HepG2 (cell line): ENCODE data around the gene B3GNT8. TPM values are rescaled to one million over a fixed set of nuclear protein-coding genes. Genes with fewer than 3 reads are reported as not detected.

Source experiments
- ISX ChIP-seq: sonication (generic); formaldehyde crosslinking; conservative IDR thresholded peaks from 2 replicates; pipeline ENCODE4 v1.5.0; 2020; ENCODE audit warnings: missing genetic modification reagents
- JDP2 ChIP-seq: sonication (generic); formaldehyde crosslinking; IDR thresholded peaks from 2 replicates; pipeline ENCODE4 v1.8.1; 2022; ENCODE audit warnings: missing genetic modification reagents, borderline replicate concordance
- MATR3 ChIP-seq: sonication (generic); formaldehyde crosslinking; IDR thresholded peaks from 2 replicates; pipeline ENCODE4 v1.4.0; 2020; ENCODE audit warnings: missing genetic modification reagents
- MBD4 ChIP-seq: IDR thresholded peaks from 2 replicates; pipeline ENCODE4 v1.6.1; 2012; ENCODE audit warnings: low read length, inconsistent platforms, borderline replicate concordance
- MIER3 ChIP-seq: IDR thresholded peaks from 2 replicates; pipeline ENCODE4 v1.6.1; 2016; ENCODE audit warnings: missing compliant biosample characterization, borderline replicate concordance
- MYC ChIP-seq: sonication (generic); formaldehyde crosslinking; IDR thresholded peaks from 2 replicates; pipeline ENCODE4 v1.9.0; 2021; ENCODE audit warnings: missing genetic modification reagents, borderline replicate concordance
- NR3C1 ChIP-seq: sonication (generic); formaldehyde crosslinking; IDR thresholded peaks from 2 replicates; pipeline ENCODE4 v1.4.0; 2020; ENCODE audit warnings: missing genetic modification reagents
- PPARG ChIP-seq: conservative IDR thresholded peaks from 2 replicates; pipeline ENCODE4 v1.6.1; 2016; ENCODE audit warnings: missing biosample characterization, missing genetic modification reagents
- RXRB ChIP-seq: IDR thresholded peaks from 2 replicates; pipeline ENCODE4 v1.6.1; 2016; ENCODE audit warnings: borderline replicate concordance, missing genetic modification reagents, missing compliant biosample characterization
- SALL1 ChIP-seq: sonication (generic); formaldehyde crosslinking; IDR thresholded peaks from 2 replicates; pipeline ENCODE4 v1.8.0; 2022; ENCODE audit warnings: mild to moderate bottlenecking, missing genetic modification reagents
- STAT6 ChIP-seq: sonication (generic); formaldehyde crosslinking; IDR thresholded peaks from 2 replicates; pipeline ENCODE4 v1.4.0; 2020; ENCODE audit warnings: missing genetic modification reagents, mild to moderate bottlenecking, borderline replicate concordance
- XRCC5 ChIP-seq: fragments of 200-400 bp; formaldehyde crosslinking; optimal IDR thresholded peaks from 2 replicates; pipeline ENCODE3; 2017; ENCODE audit warnings: mild to moderate bottlenecking, low read length
- ZBTB20 ChIP-seq: sonication (generic); formaldehyde crosslinking; IDR thresholded peaks from 2 replicates; pipeline ENCODE4 v1.8.1; 2023; ENCODE audit warnings: missing genetic modification reagents, low read depth, mild to moderate bottlenecking, borderline replicate concordance
- ZBTB33 ChIP-seq: sonication (generic); formaldehyde crosslinking; IDR thresholded peaks from 2 replicates; pipeline ENCODE4 v1.4.0; 2020; ENCODE audit warnings: missing genetic modification reagents
- ZFP36L2 ChIP-seq: sonication (generic); formaldehyde crosslinking; IDR thresholded peaks from 2 replicates; pipeline ENCODE4 v1.4.0; 2020; ENCODE audit warnings: missing genetic modification reagents
- ZNF337 ChIP-seq: sonication (generic); formaldehyde crosslinking; IDR thresholded peaks from 2 replicates; pipeline ENCODE4 v1.5.1; 2020; ENCODE audit warnings: missing genetic modification reagents, low read depth, mild to moderate bottlenecking, borderline replicate concordance
- ZNF432 ChIP-seq: sonication (generic); formaldehyde crosslinking; IDR thresholded peaks from 2 replicates; pipeline ENCODE4 v1.5.0; 2020; ENCODE audit warnings: missing genetic modification reagents, mild to moderate bottlenecking, borderline replicate concordance
- ZNF549 ChIP-seq: sonication (generic); formaldehyde crosslinking; IDR thresholded peaks from 2 replicates; pipeline ENCODE4 v1.5.0; 2020; ENCODE audit warnings: missing genetic modification reagents
- ZNF616 ChIP-seq: sonication (generic); formaldehyde crosslinking; IDR thresholded peaks from 2 replicates; pipeline ENCODE4 v1.5.0; 2020; ENCODE audit warnings: low read depth, mild to moderate bottlenecking, missing genetic modification reagents
- ZNF713 ChIP-seq: sonication (generic); formaldehyde crosslinking; IDR thresholded peaks from 2 replicates; pipeline ENCODE4 v1.4.0; 2020; ENCODE audit warnings: mild to moderate bottlenecking, missing genetic modification reagents
- ZSCAN25 ChIP-seq: sonication (generic); formaldehyde crosslinking; IDR thresholded peaks from 2 replicates; pipeline ENCODE4 v1.8.0; 2022; ENCODE audit warnings: mild to moderate bottlenecking, missing genetic modification reagents
- polyA plus RNA-seq, 8 experiments: library from polyadenylated mRNA; depleted of rRNA in 3 of 8; stranded (reverse) in 7 of 8; unstranded in 1 of 8; fragments of >200 nt; fragmentation: Illumina TruSeq in 4 of 8; extraction: Trizol in 4 of 8; gene quantifications; 2 replicates each; pipeline versions ENCODE4 v1.2.1 to v1.2.3, GENCODE V29; 2011 to 2016; ENCODE audit warnings: low read depth in 4 of 8, missing spikeins in 1 of 8, mixed read lengths in 1 of 8; ENCODE audit not compliant: insufficient read depth in 1 of 8
- total RNA-seq, 5 experiments: library from RNA; depleted of rRNA; stranded (reverse); fragments of >200 nt; fragmentation: Illumina TruSeq; extraction: Trizol; gene quantifications; 2 replicates each; pipeline ENCODE4 v1.2.3, GENCODE V29; 2016; ENCODE audit warnings: low read depth in 1 of 5
- TF ChIP-seq, protein P1 (sequence below): sonication (generic); formaldehyde crosslinking; IDR thresholded peaks from 2 replicates; pipeline ENCODE4 v1.8.0; 2022; ENCODE audit warnings: missing genetic modification reagents, mild to moderate bottlenecking, moderate library complexity, borderline replicate concordance

B3GNT8 gene
- total and polyA plus RNA-seq, 2 of the 13 experiments (the other 11 are each of a cell fraction or from before 2014, with no cell fraction given): 0.26 to 1.9 TPM

- TF ChIP-seq, protein P1, sequence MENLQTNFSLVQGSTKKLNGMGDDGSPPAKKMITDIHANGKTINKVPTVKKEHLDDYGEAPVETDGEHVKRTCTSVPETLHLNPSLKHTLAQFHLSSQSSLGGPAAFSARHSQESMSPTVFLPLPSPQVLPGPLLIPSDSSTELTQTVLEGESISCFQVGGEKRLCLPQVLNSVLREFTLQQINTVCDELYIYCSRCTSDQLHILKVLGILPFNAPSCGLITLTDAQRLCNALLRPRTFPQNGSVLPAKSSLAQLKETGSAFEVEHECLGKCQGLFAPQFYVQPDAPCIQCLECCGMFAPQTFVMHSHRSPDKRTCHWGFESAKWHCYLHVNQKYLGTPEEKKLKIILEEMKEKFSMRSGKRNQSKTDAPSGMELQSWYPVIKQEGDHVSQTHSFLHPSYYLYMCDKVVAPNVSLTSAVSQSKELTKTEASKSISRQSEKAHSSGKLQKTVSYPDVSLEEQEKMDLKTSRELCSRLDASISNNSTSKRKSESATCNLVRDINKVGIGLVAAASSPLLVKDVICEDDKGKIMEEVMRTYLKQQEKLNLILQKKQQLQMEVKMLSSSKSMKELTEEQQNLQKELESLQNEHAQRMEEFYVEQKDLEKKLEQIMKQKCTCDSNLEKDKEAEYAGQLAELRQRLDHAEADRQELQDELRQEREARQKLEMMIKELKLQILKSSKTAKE (CRISPR knock-in tag): no peak
- TF ChIP-seq ZNF549 (no peak), PPARG (CRISPR knock-in tag) (no peak), ZFP36L2 (CRISPR knock-in tag) (no peak), MATR3 (CRISPR knock-in tag) (no peak), ZNF337 (0 out of 2 replicates have a peak, but pooled peaks have one; percentile 24), STAT6 (no peak), ZNF713 (CRISPR knock-in tag) (no peak), MIER3 (peak; percentile 89), ZBTB20 (CRISPR knock-in tag) (no peak), SALL1 (CRISPR knock-in tag) (peak; percentile 80), ZBTB33 (CRISPR knock-in tag) (no peak), XRCC5 (peak; percentile 65), JDP2 (CRISPR knock-in tag) (no peak), ZSCAN25 (CRISPR knock-in tag) (peak; percentile 29; the same call in 1 of the 2 replicates), MYC (CRISPR knock-in tag) (peak; percentile 100), ZNF616 (no peak), MBD4 (no peak), ISX (CRISPR knock-in tag) (peak; percentile 55; the same call in 1 of the 2 replicates), RXRB (CRISPR knock-in tag) (no peak), NR3C1 (no peak), ZNF432 (CRISPR knock-in tag) (no peak)
Measured at GRCh38 chr19:41397086-41398049, 29.8 kb downstream of the B3GNT8 start, which contains the start of the genes BCKDHA and EXOSC5 (continued).
